ENCODE results near the gene DCST2. TPM values are rescaled to one million over a fixed set of nuclear protein-coding genes. Genes with fewer than 3 reads are reported as not detected.

DCST2 gene
- total RNA-seq, 2 experiments from 2014 or later, result 1.1 to 1.5 TPM

- Mint-ChIP-seq H3K36me3 (ENCODE audit: low read depth) (peaks cover 1% of the 10 kb centered on the region), H3K9me3 (no peaks in the 10 kb centered on the region), H3K4me1 (ENCODE audit: low read depth) (peaks cover 30% of the 10 kb centered on the region), H3K27ac (no peak overlapping the region), H3K27me3 (ENCODE audit: low read depth) (no peaks in the 10 kb centered on the region), H3K4me3 (peak overlapping the region; percentile 79)
- DNase-seq, result no peak
- CTCF ChIA-PET, result interaction anchor here (0.7 to 15.0 kb wide), 7 partner anchors 10 to 144 kb away, joined by 3 to 197 read pairs (median 6); partner anchors contain the start of genes ADAM15 and KRTCAP2
- intact Hi-C loops (cut with micrococcal nuclease), result loop anchor here (5.0 kb wide), 1 partner anchor 398 kb away; no protein-coding TSS in a partner anchor
Observed at GRCh38 chr1:155064832-155065429, 31.4 kb upstream of the DCST2 start.

GRCh38 chr1:155064111-155064831, 30.7 kb upstream of the DCST2 start:
- Mint-ChIP-seq H3K4me3 (peak overlapping the region; percentile 79), H3K27ac (no peak overlapping the region), H3K9me3 (no peaks in the 10 kb centered on the region), H3K27me3 (ENCODE audit: low read depth) (no peaks in the 10 kb centered on the region), H3K4me1 (ENCODE audit: low read depth) (peaks cover 30% of the 10 kb centered on the region), H3K36me3 (ENCODE audit: low read depth) (peaks cover 1% of the 10 kb centered on the region)
- DNase-seq, result no peak
- intact Hi-C loops (cut with micrococcal nuclease), result loop anchor here (5.0 kb wide), 1 partner anchor 397 kb away; no protein-coding TSS in a partner anchor
- CTCF ChIA-PET, result interaction anchor here (0.6 to 15.0 kb wide), 8 partner anchors 11 to 144 kb away, joined by 3 to 197 read pairs (median 5); partner anchors contain the start of genes ADAM15 and KRTCAP2

GRCh38 chr1:155063550-155064110, 30.0 kb upstream of the DCST2 start, which contains the start of gene EFNA4:
TSS of gene EFNA4 (plus strand) at chr1:155063740. CDS start at chr1:155063824, 84 bp downstream.
- Mint-ChIP-seq H3K27me3 (ENCODE audit: low read depth) (no peaks in the 10 kb centered on the region), H3K4me1 (ENCODE audit: low read depth) (peaks cover 30% of the 10 kb centered on the region), H3K36me3 (ENCODE audit: low read depth) (peaks cover 1% of the 10 kb centered on the region), H3K9me3 (no peaks in the 10 kb centered on the region), H3K27ac (no peak within 1 kb of the TSS), H3K4me3 (peak within 1 kb of the TSS; percentile 86)
- DNase-seq, result peak; percentile 89
- CTCF ChIA-PET, result interaction anchor here (1.0 to 15.0 kb wide), 9 partner anchors 9 to 109 kb away, joined by 3 to 197 read pairs (median 6); partner anchors contain the start of genes ADAM15 and KRTCAP2
- intact Hi-C loops (cut with micrococcal nuclease), result loop anchor here (1.0 to 5.0 kb wide), 6 partner anchors 8 to 396 kb away; partner anchors contain the start of gene CKS1B

- H3K9me3 Mint-ChIP-seq, result no peaks in the 10 kb centered on the region
- CTCF ChIA-PET, result interaction anchor here (0.6 to 15.0 kb wide), 11 partner anchors 8 to 957 kb away, joined by 3 to 197 read pairs (median 8); partner anchors contain the start of genes ADAM15, KRTCAP2 and LENEP
- no peaks in the 10 kb centered on the region for H3K36me3 Mint-ChIP-seq (ENCODE audit: low read depth)
- no peaks in the 10 kb centered on the region for H3K27me3 Mint-ChIP-seq (ENCODE audit: low read depth)
- no peak overlapping the region for H3K27ac Mint-ChIP-seq
- peak; percentile 89 for DNase-seq
- H3K4me1 Mint-ChIP-seq (ENCODE audit: low read depth), result peaks cover 30% of the 10 kb centered on the region
- peak overlapping the region; percentile 86 for H3K4me3 Mint-ChIP-seq
- intact Hi-C loops (cut with micrococcal nuclease), result loop anchor here (1.0 to 5.0 kb wide), 7 partner anchors 8 to 396 kb away; partner anchors contain the start of gene CKS1B
Observed at GRCh38 chr1:155062702-155063411, 29.3 kb upstream of the DCST2 start.

- no peaks in the 10 kb centered on the region for H3K9me3 Mint-ChIP-seq
- DNase-seq, result no peak
- intact Hi-C loops (cut with micrococcal nuclease), result loop anchor here (1.0 to 5.0 kb wide), 3 partner anchors 106 to 395 kb away; no protein-coding TSS in a partner anchor
- H3K4me1 Mint-ChIP-seq (ENCODE audit: low read depth), result peaks cover 30% of the 10 kb centered on the region
- H3K36me3 Mint-ChIP-seq (ENCODE audit: low read depth), result no peaks in the 10 kb centered on the region
- no peak overlapping the region for H3K4me3 Mint-ChIP-seq
- H3K27me3 Mint-ChIP-seq (ENCODE audit: low read depth), result no peaks in the 10 kb centered on the region
- CTCF ChIA-PET, result interaction anchor here (0.6 to 15.0 kb wide), 24 partner anchors 8 to 957 kb away, joined by 3 to 197 read pairs (median 4); partner anchors contain the start of genes ADAM15, DCST1, DCST2 and KRTCAP2
- no peak overlapping the region for H3K27ac Mint-ChIP-seq
Observed at GRCh38 chr1:155062151-155062686, 28.6 kb upstream of the DCST2 start.

- H3K27ac Mint-ChIP-seq, result no peak overlapping the region
- CTCF ChIA-PET, result interaction anchor here (0.6 to 15.0 kb wide), 23 partner anchors 9 to 164 kb away, joined by 3 to 197 read pairs (median 4); partner anchors contain the start of genes ADAM15, DCST1, DCST2 and KRTCAP2
- no peaks in the 10 kb centered on the region for H3K9me3 Mint-ChIP-seq
- intact Hi-C loops (cut with micrococcal nuclease), result loop anchor here (1.0 to 5.0 kb wide), 7 partner anchors 10 to 502 kb away; partner anchors contain the start of genes ADAM15 and PYGO2
- H3K4me1 Mint-ChIP-seq (ENCODE audit: low read depth), result peaks cover 30% of the 10 kb centered on the region
- peak; percentile 96 for DNase-seq
- H3K36me3 Mint-ChIP-seq (ENCODE audit: low read depth), result no peaks in the 10 kb centered on the region
- H3K27me3 Mint-ChIP-seq (ENCODE audit: low read depth), result no peaks in the 10 kb centered on the region
- no peak overlapping the region for H3K4me3 Mint-ChIP-seq
Observed at GRCh38 chr1:155061381-155062150, 28.0 kb upstream of the DCST2 start.

GRCh38 chr1:155060736-155061135, 27.2 kb upstream of the DCST2 start:
- DNase-seq, result no peak
- no peaks in the 10 kb centered on the region for H3K9me3 Mint-ChIP-seq
- CTCF ChIA-PET, result interaction anchor here (1.0 to 15.0 kb wide), 9 partner anchors 10 to 120 kb away, joined by 3 to 197 read pairs (median 5); partner anchors contain the start of genes ADAM15 and FLAD1
- intact Hi-C loops (cut with micrococcal nuclease), result loop anchor here (1.0 to 5.0 kb wide), 5 partner anchors 9 to 501 kb away; partner anchors contain the start of genes ADAM15 and PYGO2
- H3K4me1 Mint-ChIP-seq (ENCODE audit: low read depth), result peaks cover 30% of the 10 kb centered on the region
- H3K27ac Mint-ChIP-seq, result no peak overlapping the region
- H3K27me3 Mint-ChIP-seq (ENCODE audit: low read depth), result no peaks in the 10 kb centered on the region
- H3K4me3 Mint-ChIP-seq, result no peak overlapping the region
- H3K36me3 Mint-ChIP-seq (ENCODE audit: low read depth), result no peaks in the 10 kb centered on the region

- Mint-ChIP-seq H3K4me1 (ENCODE audit: low read depth) (peaks cover 19% of the 10 kb centered on the region), H3K27me3 (ENCODE audit: low read depth) (no peaks in the 10 kb centered on the region), H3K9me3 (no peaks in the 10 kb centered on the region), H3K27ac (no peak overlapping the region), H3K4me3 (no peak overlapping the region), H3K36me3 (ENCODE audit: low read depth) (peaks cover 4% of the 10 kb centered on the region)
- intact Hi-C loops (cut with micrococcal nuclease), result no loop called here
- DNase-seq, result no peak
- CTCF ChIA-PET, result interaction anchor here (1.0 to 15.0 kb wide), 6 partner anchors 10 to 97 kb away, joined by 3 to 197 read pairs (median 4); partner anchors contain the start of genes ADAM15 and PYGO2
Observed at GRCh38 chr1:155057788-155058211, 24.2 kb upstream of the DCST2 start.

GRCh38 chr1:155057104-155057503, 23.5 kb upstream of the DCST2 start:
- intact Hi-C loops (cut with micrococcal nuclease), result no loop called here
- peaks cover 20% of the 10 kb centered on the region for H3K4me1 Mint-ChIP-seq (ENCODE audit: low read depth)
- H3K27me3 Mint-ChIP-seq (ENCODE audit: low read depth), result no peaks in the 10 kb centered on the region
- CTCF ChIA-PET, result interaction anchor here (0.8 to 15.0 kb wide), 6 partner anchors 9 to 96 kb away, joined by 3 to 197 read pairs (median 4); partner anchors contain the start of genes ADAM15 and PYGO2
- peaks cover 4% of the 10 kb centered on the region for H3K36me3 Mint-ChIP-seq (ENCODE audit: low read depth)
- H3K27ac Mint-ChIP-seq, result no peak overlapping the region
- no peak for DNase-seq
- no peaks in the 10 kb centered on the region for H3K9me3 Mint-ChIP-seq
- H3K4me3 Mint-ChIP-seq, result no peak overlapping the region

- CTCF ChIA-PET, result interaction anchor here (1.0 to 11.4 kb wide), 9 partner anchors 9 to 109 kb away, joined by 3 to 197 read pairs (median 3); partner anchors contain the start of genes EFNA3 and EFNA4
- Mint-ChIP-seq H3K27me3 (ENCODE audit: low read depth) (no peaks in the 10 kb centered on the region), H3K4me1 (ENCODE audit: low read depth) (peaks cover 23% of the 10 kb centered on the region), H3K4me3 (no peak overlapping the region), H3K27ac (no peak overlapping the region), H3K36me3 (ENCODE audit: low read depth) (peaks cover 4% of the 10 kb centered on the region), H3K9me3 (no peaks in the 10 kb centered on the region)
- intact Hi-C loops (cut with micrococcal nuclease), result no loop called here
- DNase-seq, result no peak
Observed at GRCh38 chr1:155053531-155054105, 20.0 kb upstream of the DCST2 start.

Data from activated naive CD4-positive, alpha-beta T cell treated with anti-CD3 and anti-CD28 coated beads for 36 hours (primary cell).